OCI-LY1 (cell line): ENCODE results near the gene ENPP3.

Experiments
- EZH2 ChIP-seq: fragments of 200-600 bp; sonication (generic), shearing (Covaris generic); IDR thresholded peaks from 2 replicates; pipeline ENCODE4 v1.8.0; 2017; ENCODE audit warnings: borderline replicate concordance, mixed run types, mild to moderate bottlenecking, antibody characterized with exemption, low read length, moderate library complexity, mixed read lengths
- TF ChIP-seq, protein P1 (sequence below): fragments of 200-600 bp; sonication (generic), shearing (Covaris generic); IDR thresholded peaks from 2 replicates; pipeline ENCODE4 v1.5.1; 2017; ENCODE audit warnings: mild to moderate bottlenecking, antibody characterized with exemption, low read length, moderate library complexity, mixed read lengths

DNA sequence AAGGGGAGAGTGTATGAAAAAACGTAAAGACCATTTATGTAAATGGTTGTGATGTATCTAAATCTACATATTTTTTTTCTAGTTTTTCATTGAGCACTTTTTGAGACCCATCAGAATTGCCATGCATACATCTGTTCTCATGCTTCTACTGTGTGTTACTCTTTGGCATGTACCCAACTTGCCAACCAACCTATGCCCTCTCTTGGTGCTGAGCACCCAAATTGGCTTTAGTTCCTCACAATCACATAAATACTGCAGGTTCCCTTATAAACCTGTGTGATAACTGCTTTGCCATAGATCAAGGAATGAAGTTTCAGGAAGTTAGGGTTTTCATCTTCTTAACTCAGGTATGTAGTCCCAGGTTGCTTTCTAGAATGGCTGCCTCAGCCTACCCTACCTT, 7.8 kb downstream of the ENPP3 start:
- TF ChIP-seq, protein P1, sequence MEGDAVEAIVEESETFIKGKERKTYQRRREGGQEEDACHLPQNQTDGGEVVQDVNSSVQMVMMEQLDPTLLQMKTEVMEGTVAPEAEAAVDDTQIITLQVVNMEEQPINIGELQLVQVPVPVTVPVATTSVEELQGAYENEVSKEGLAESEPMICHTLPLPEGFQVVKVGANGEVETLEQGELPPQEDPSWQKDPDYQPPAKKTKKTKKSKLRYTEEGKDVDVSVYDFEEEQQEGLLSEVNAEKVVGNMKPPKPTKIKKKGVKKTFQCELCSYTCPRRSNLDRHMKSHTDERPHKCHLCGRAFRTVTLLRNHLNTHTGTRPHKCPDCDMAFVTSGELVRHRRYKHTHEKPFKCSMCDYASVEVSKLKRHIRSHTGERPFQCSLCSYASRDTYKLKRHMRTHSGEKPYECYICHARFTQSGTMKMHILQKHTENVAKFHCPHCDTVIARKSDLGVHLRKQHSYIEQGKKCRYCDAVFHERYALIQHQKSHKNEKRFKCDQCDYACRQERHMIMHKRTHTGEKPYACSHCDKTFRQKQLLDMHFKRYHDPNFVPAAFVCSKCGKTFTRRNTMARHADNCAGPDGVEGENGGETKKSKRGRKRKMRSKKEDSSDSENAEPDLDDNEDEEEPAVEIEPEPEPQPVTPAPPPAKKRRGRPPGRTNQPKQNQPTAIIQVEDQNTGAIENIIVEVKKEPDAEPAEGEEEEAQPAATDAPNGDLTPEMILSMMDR: no peak
- no peak for TF ChIP-seq EZH2
